Hepatocyte (in vitro differentiated cells): ENCODE results near the gene OGFOD2. TPM values are rescaled to one million over a fixed set of nuclear protein-coding genes. Genes with fewer than 3 reads are reported as not detected.
"Not testable (repeated sequence)": the region's sequence is repeated elsewhere in the genome, so short reads cannot be mapped to it uniquely, and the experiment has no call there.

Experiments
- DNase-seq: peaks from one replicate; pipeline ENCODE4 v3.0.0-alpha.2; 2016; ENCODE audit warnings: low spot score
- H2AFZ ChIP-seq: fragments of 200-600 bp; sonication (generic); 2 replicates; pipeline ENCODE4 v1.6.0; 2016; ENCODE audit warnings: antibody characterized with exemption, mild to moderate bottlenecking
- H3K27ac ChIP-seq: fragments of 200-600 bp; sonication (generic); 2 replicates; pipeline ENCODE4 v1.5.1; 2016; ENCODE audit warnings: mild to moderate bottlenecking
- H3K27me3 ChIP-seq: fragments of 200-600 bp; sonication (generic); 2 replicates; pipeline ENCODE4 v1.6.1; 2016
- H3K36me3 ChIP-seq: fragments of 200-600 bp; sonication (generic); replicated peaks from 2 replicates; pipeline ENCODE4 v1.5.1; 2016; ENCODE audit warnings: low read depth; ENCODE audit not compliant: insufficient read depth
- H3K4me1 ChIP-seq: fragments of 200-600 bp; sonication (generic); 2 replicates; pipeline ENCODE4 v1.5.1; 2016; ENCODE audit warnings: mild to moderate bottlenecking, moderate library complexity; ENCODE audit not compliant: insufficient read depth
- H3K4me2 ChIP-seq: fragments of 200-600 bp; sonication (generic); 2 replicates; pipeline ENCODE4 v1.6.0; 2016
- H3K4me3 ChIP-seq: fragments of 200-600 bp; sonication (generic); 2 replicates; pipeline ENCODE4 v1.5.1; 2016; ENCODE audit warnings: mild to moderate bottlenecking
- H3K79me2 ChIP-seq: fragments of 200-600 bp; sonication (generic); 2 replicates; pipeline ENCODE4 v1.6.0; 2017; ENCODE audit warnings: mild to moderate bottlenecking
- H3K9me2 ChIP-seq: fragments of 200-600 bp; sonication (generic); replicated peaks from 2 replicates; pipeline ENCODE4 v1.6.0; 2017; ENCODE audit warnings: mild to moderate bottlenecking; ENCODE audit not compliant: insufficient read depth
- H3K9me3 ChIP-seq: fragments of 200-600 bp; sonication (generic); 2 replicates; pipeline ENCODE4 v1.5.1; 2016; ENCODE audit warnings: low read depth, mild to moderate bottlenecking
- H4K20me1 ChIP-seq: fragments of 200-600 bp; sonication (generic); 2 replicates; pipeline ENCODE4 v1.6.0; 2016; ENCODE audit warnings: mild to moderate bottlenecking; ENCODE audit not compliant: insufficient read depth, poor library complexity, severe bottlenecking
- CTCF ChIP-seq: fragments of 200-600 bp; sonication (generic); IDR thresholded peaks from 2 replicates; pipeline ENCODE4 v1.5.1; 2016; ENCODE audit warnings: antibody characterized with exemption, mild to moderate bottlenecking; ENCODE audit not compliant: poor library complexity
- EZH2 ChIP-seq: fragments of 200-600 bp; sonication (generic); IDR thresholded peaks from 2 replicates; pipeline ENCODE4 v1.6.1; 2016; ENCODE audit warnings: antibody characterized with exemption, mild to moderate bottlenecking, borderline replicate concordance
- EZH2phosphoT487 ChIP-seq: fragments of 200-600 bp; sonication (generic); IDR thresholded peaks from one replicate; pipeline ENCODE4 v1.6.1; 2018; ENCODE audit warnings: antibody characterized with exemption, mild to moderate bottlenecking, low read depth, moderate library complexity; ENCODE audit not compliant: unreplicated experiment, severe bottlenecking
- WGBS: methylation state at CpG from one replicate; pipeline ENCODE4 v1.1.6; 2016; ENCODE audit warnings: low lambda C conversion rate; ENCODE audit errors: missing lambda C conversion rate; 5-methylcytosine and 5-hydroxymethylcytosine counted together
- polyA plus RNA-seq: library from polyadenylated mRNA; unstranded; fragments of >200 nt; fragmentation: Nextera tagmentation; extraction: Ambion mirVana; gene quantifications from 2 replicates; pipeline ENCODE4 v1.2.1, GENCODE V29; 2016
- total RNA-seq: library from RNA; depleted of rRNA; stranded (reverse); fragments of >200 nt; gene quantifications from 2 replicates; pipeline ENCODE4 v1.2.3, GENCODE V29; 2014

The OGFOD2 gene
- total and polyA plus RNA-seq, 2 experiments from 2014 or later: 11.4 to 26.5 TPM

GRCh38 chr12:122935318-122935717 is 39.7 kb upstream of the OGFOD2 start:
- Histone ChIP-seq H3K4me3 (no peak overlapping the region), H4K20me1 (no peaks in the 10 kb centered on the region), H3K27ac (no peak overlapping the region), H2AFZ (no peak overlapping the region), H3K9me2 (no peaks in the 10 kb centered on the region), H3K79me2 (no peaks in the 10 kb centered on the region), H3K27me3 (no peaks in the 10 kb centered on the region), H3K4me2 (no peak overlapping the region), H3K9me3 (no peaks in the 10 kb centered on the region), H3K36me3 (no peaks in the 10 kb centered on the region), H3K4me1 (no peaks in the 10 kb centered on the region)
- no peak for TF ChIP-seq EZH2
- TF ChIP-seq CTCF: no peak
- TF ChIP-seq EZH2phosphoT487: no peak
- 89% methylated on average over 8 of the region's 8 CpGs for WGBS
- DNase-seq: no peak

- Histone ChIP-seq H3K4me3 (no peak overlapping the region), H3K4me1 (no peaks in the 10 kb centered on the region), H2AFZ (no peak overlapping the region), H3K79me2 (no peaks in the 10 kb centered on the region), H3K9me3 (no peaks in the 10 kb centered on the region), H3K4me2 (no peak overlapping the region), H3K36me3 (no peaks in the 10 kb centered on the region), H3K27me3 (no peaks in the 10 kb centered on the region), H3K9me2 (no peaks in the 10 kb centered on the region), H3K27ac (no peak overlapping the region), H4K20me1 (no peaks in the 10 kb centered on the region)
- no peak for TF ChIP-seq EZH2phosphoT487
- no peak for TF ChIP-seq CTCF
- no peak for TF ChIP-seq EZH2
- 89% methylated on average over 3 of the region's 3 CpGs for WGBS
- no peak for DNase-seq
Observed at GRCh38 chr12:122937622-122938091, 37.4 kb upstream of the OGFOD2 start.

GRCh38 chr12:122939125-122939524 is 35.9 kb upstream of the OGFOD2 start:
- Histone ChIP-seq H3K27ac (no peak overlapping the region), H3K4me3 (no peak overlapping the region), H3K36me3 (no peaks in the 10 kb centered on the region), H2AFZ (no peak overlapping the region), H3K79me2 (no peaks in the 10 kb centered on the region), H3K4me2 (no peak overlapping the region), H4K20me1 (no peaks in the 10 kb centered on the region), H3K9me2 (no peaks in the 10 kb centered on the region), H3K4me1 (no peaks in the 10 kb centered on the region), H3K9me3 (no peaks in the 10 kb centered on the region), H3K27me3 (no peaks in the 10 kb centered on the region)
- DNase-seq: no peak
- 81% methylated on average over 4 of the region's 4 CpGs for WGBS
- TF ChIP-seq EZH2phosphoT487 (no peak), CTCF (no peak)

GRCh38 chr12:122941351-122941750 is 33.7 kb upstream of the OGFOD2 start:
- H2AFZ ChIP-seq, H3K36me3 ChIP-seq, H3K9me3 ChIP-seq, H3K4me2 ChIP-seq, H3K4me1 ChIP-seq, H3K27me3 ChIP-seq, H4K20me1 ChIP-seq, H3K9me2 ChIP-seq, H3K4me3 ChIP-seq, DNase-seq, H3K79me2 ChIP-seq, H3K27ac ChIP-seq: not testable (repeated sequence)
- 94% methylated on average over 5 of the region's 5 CpGs for WGBS
